Osteoblast (primary cell): ENCODE measurements around the gene C1GALT1C1. TPM values are rescaled to one million over a fixed set of nuclear protein-coding genes. Genes with fewer than 3 reads are reported as not detected.

Source experiments
- DNase-seq: peaks from one replicate; pipeline ENCODE4 v3.0.0; 2011; ENCODE audit warnings: low spot score, mixed read lengths; ENCODE audit not compliant: insufficient read length; ENCODE audit errors: missing footprints
- H2AFZ ChIP-seq: 2 replicates; pipeline ENCODE4 v1.6.0; 2011; ENCODE audit warnings: mild to moderate bottlenecking, low read length
- H3K27ac ChIP-seq: 2 replicates; pipeline ENCODE4 v1.5.1; 2011; ENCODE audit warnings: mild to moderate bottlenecking, low read depth, low read length, moderate library complexity
- H3K27me3 ChIP-seq: 2 replicates; pipeline ENCODE4 v1.6.0; 2012; ENCODE audit warnings: mild to moderate bottlenecking, control low read depth, inconsistent platforms, low read length, moderate library complexity; ENCODE audit not compliant: insufficient read depth
- H3K36me3 ChIP-seq: 2 replicates; pipeline ENCODE4 v1.5.1; 2011; ENCODE audit warnings: mild to moderate bottlenecking, low read length, control low read depth, moderate library complexity; ENCODE audit not compliant: insufficient read depth
- H3K4me1 ChIP-seq: 2 replicates; pipeline ENCODE4 v1.5.1; 2011; ENCODE audit warnings: mild to moderate bottlenecking, low read length, control low read depth, moderate library complexity; ENCODE audit not compliant: insufficient read depth
- H3K4me2 ChIP-seq: 2 replicates; pipeline ENCODE4 v1.6.0; 2011; ENCODE audit warnings: mild to moderate bottlenecking, low read length; ENCODE audit not compliant: insufficient read depth
- H3K4me3 ChIP-seq: fragments of 200-600 bp; sonication (generic); 3 replicates; pipeline ENCODE4 v1.5.1; 2012; ENCODE audit warnings: mild to moderate bottlenecking, low read length, inconsistent platforms; ENCODE audit not compliant: insufficient read depth
- H3K79me2 ChIP-seq: 2 replicates; pipeline ENCODE4 v1.6.0; 2012; ENCODE audit warnings: mild to moderate bottlenecking, low read length, control low read depth, inconsistent platforms; ENCODE audit not compliant: insufficient read depth
- H3K9me3 ChIP-seq: 2 replicates; pipeline ENCODE4 v1.5.1; 2011; ENCODE audit warnings: low read depth, low read length, control low read depth
- H4K20me1 ChIP-seq: 2 replicates; pipeline ENCODE4 v1.6.0; 2012; ENCODE audit warnings: mild to moderate bottlenecking, low read length, control low read depth; ENCODE audit not compliant: insufficient read depth
- total RNA-seq: library from RNA; depleted of rRNA; stranded (reverse); fragments of >200 nt; gene quantifications from 2 replicates; pipeline ENCODE4 v1.2.3, GENCODE V29; 2012
- TF ChIP-seq, protein P1 (sequence below): IDR thresholded peaks from 2 replicates; pipeline ENCODE4 v1.5.1; 2011; ENCODE audit warnings: mild to moderate bottlenecking, low read depth, low read length, moderate library complexity; ENCODE audit errors: extremely low read depth

Gene C1GALT1C1
- total RNA-seq, 1 donor, result 36.9 TPM

DNA sequence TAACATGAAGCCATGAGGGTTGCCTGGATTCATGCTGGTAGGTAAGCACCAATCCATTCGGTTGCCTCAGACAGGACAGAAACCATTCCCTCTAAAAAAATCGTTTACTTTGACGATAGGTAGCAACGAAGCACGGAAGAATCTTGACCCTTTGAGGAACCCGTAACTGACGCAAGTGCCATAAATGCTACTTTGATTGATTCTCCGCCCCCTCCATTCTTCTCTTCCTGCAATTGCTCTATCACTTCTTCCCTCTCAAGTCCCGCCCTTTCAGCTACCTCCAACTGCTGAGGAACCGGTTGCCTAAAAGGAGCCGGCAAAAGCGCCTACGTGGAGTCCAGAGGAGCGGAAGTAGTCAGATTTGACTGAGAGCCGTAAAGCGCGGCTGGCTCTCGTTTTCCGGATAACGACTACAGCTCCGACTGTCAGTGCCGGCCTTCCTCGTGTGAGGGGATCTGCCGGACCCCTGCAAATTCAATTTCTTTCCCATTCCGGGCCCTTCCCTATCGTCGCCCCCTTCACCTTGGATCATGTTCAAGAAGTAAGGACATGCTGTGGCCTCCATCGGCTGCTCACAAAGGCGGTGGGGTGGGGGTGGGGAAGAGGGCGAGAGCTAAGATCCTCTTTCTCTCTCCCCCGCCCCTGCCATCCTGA is 26.0 kb downstream of the C1GALT1C1 start, which contains the start of gene MCTS1:
TSS of gene MCTS1 (plus strand) at position 395 of the 654 bp plus-strand sequence. CDS start at position 531, 136 bp downstream.
- peak; percentile 55 for DNase-seq
- H3K4me3 ChIP-seq, result peak within 1 kb of the TSS; percentile 75
- H3K36me3 ChIP-seq, result peaks cover 6% of the 10 kb centered on the region
- TF ChIP-seq, protein P1, sequence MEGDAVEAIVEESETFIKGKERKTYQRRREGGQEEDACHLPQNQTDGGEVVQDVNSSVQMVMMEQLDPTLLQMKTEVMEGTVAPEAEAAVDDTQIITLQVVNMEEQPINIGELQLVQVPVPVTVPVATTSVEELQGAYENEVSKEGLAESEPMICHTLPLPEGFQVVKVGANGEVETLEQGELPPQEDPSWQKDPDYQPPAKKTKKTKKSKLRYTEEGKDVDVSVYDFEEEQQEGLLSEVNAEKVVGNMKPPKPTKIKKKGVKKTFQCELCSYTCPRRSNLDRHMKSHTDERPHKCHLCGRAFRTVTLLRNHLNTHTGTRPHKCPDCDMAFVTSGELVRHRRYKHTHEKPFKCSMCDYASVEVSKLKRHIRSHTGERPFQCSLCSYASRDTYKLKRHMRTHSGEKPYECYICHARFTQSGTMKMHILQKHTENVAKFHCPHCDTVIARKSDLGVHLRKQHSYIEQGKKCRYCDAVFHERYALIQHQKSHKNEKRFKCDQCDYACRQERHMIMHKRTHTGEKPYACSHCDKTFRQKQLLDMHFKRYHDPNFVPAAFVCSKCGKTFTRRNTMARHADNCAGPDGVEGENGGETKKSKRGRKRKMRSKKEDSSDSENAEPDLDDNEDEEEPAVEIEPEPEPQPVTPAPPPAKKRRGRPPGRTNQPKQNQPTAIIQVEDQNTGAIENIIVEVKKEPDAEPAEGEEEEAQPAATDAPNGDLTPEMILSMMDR, result no peak
- peak within 1 kb of the TSS; percentile 87 for H3K27ac ChIP-seq
- H3K27me3 ChIP-seq, result peaks cover 2% of the 10 kb centered on the region
- H3K4me2 ChIP-seq, result peak within 1 kb of the TSS; percentile 82
- H3K9me3 ChIP-seq, result no peaks in the 10 kb centered on the region
- H3K79me2 ChIP-seq, result peaks cover 27% of the 10 kb centered on the region
- peak within 1 kb of the TSS; percentile 60 for H2AFZ ChIP-seq
- H4K20me1 ChIP-seq, result no peaks in the 10 kb centered on the region
- H3K4me1 ChIP-seq, result no peaks in the 10 kb centered on the region

DNA sequence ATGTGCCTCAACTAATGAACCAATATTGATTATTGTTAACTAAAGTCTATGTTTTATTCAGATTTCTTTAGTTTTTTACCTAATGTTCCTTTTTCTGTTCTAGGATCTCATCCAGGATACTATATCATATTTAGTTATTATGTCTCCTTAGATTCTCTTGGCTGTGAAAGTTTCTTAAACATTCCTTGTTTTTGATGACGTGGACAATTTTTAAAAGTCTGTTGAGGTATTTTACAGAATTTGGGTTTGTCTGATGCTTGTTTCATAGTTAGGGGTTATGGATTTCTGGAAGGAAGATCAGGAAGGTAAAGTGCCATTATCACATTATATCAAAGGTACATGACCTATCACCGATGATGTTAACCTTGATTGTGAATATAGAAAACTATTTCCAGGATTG is 44.2 kb downstream of the C1GALT1C1 start:
- Histone ChIP-seq H3K4me1 (no peaks in the 10 kb centered on the region), H2AFZ (no peak overlapping the region), H3K4me2 (no peak overlapping the region), H3K27me3 (no peaks in the 10 kb centered on the region), H3K27ac (no peak overlapping the region), H4K20me1 (no peaks in the 10 kb centered on the region), H3K9me3 (no peaks in the 10 kb centered on the region), H3K4me3 (no peak overlapping the region), H3K36me3 (no peaks in the 10 kb centered on the region), H3K79me2 (no peaks in the 10 kb centered on the region)
- DNase-seq, result no peak
- TF ChIP-seq, protein P1, result no peak

Other genes starting within 250 kb of the C1GALT1C1 start
- gene LAMP2, start 160.8 kb downstream of the C1GALT1C1 start, total RNA-seq, result 237 and 294 TPM in 2 replicates
- gene CUL4B, start 69.1 kb downstream of the C1GALT1C1 start, total RNA-seq, result 76.0 TPM in 2 replicates
- 29.3 and 38.9 TPM in 2 replicates for gene MCTS1, start 26.0 kb downstream of the C1GALT1C1 start, total RNA-seq
- gene CT47B1, start 245.8 kb upstream of the C1GALT1C1 start, total RNA-seq, result not detected in 2 replicates